ENCODE measurements around the gene SFRP5.

DNA sequence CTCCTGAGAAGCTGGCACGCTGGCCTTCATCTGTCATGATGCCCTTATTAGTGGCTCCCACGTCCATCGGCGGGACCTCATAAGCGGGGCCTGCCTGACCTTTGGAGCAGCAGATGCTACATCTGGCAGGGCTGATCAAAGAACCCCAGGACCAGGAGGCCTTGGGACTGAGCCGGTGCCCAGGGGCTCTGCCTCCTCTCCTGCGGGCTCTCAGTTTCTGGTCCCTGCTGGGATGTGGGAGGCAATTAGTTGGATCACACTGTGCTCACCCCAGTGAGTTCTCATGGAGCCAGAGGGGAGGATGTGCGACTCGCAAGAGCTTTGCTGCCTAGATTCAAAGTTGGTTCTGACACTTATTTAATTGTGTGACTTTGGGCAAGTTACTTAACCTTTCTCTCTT is 28.7 kb upstream of the SFRP5 start:
- TF ChIP-seq CEBPB (IDR thresholded peaks at IDR 0.05) (no peak), CREB1 (IDR thresholded peaks at IDR 0.05; ENCODE audit: low read depth) (no peak), EP300 (IDR thresholded peaks at IDR 0.05; ENCODE audit: borderline replicate concordance) (no peak), YY1 (IDR thresholded peaks at IDR 0.05; ENCODE audit: low read depth) (no peak), TAF1 (IDR thresholded peaks at IDR 0.05; ENCODE audit: low read depth) (no peak), FOXM1 (IDR thresholded peaks at IDR 0.05; ENCODE audit: borderline replicate concordance, low read depth) (no peak)
- TF ChIP-seq, protein P1, sequence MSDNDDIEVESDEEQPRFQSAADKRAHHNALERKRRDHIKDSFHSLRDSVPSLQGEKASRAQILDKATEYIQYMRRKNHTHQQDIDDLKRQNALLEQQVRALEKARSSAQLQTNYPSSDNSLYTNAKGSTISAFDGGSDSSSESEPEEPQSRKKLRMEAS (IDR thresholded peaks at IDR 0.05), result no peak

Measured in Ishikawa (cell line).